ENCODE results near the gene EIF4G3. TPM values are rescaled to one million over a fixed set of nuclear protein-coding genes. Genes with fewer than 3 reads are reported as not detected.

The EIF4G3 gene
- total RNA-seq, 1 donor from 2014 or later, result 39.3 TPM

DNA sequence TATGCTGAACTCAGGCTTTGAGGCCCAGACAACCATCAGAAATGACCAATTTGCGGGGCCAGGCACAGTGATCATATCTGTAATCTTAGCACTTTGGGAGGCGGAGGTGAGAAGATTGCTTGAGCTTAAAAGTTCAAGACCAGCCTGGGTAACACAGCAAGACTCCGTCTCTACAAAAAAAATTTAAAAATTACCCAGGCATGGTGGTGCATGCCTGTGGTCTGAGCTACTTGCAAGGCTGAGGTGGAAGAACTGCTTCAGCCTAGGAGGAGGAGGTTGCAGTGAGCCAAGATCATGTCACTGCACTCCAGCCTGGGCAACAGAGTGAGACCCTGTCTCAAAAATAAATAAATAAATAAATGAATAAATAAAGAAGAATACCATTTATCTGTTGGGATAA, 156.5 kb downstream of the EIF4G3 start:
- no peaks in the 10 kb centered on the region for H3K9me3 ChIP-seq
- peak overlapping the region; percentile 95 for H3K27ac ChIP-seq
- intact Hi-C loops (cut with DNase I), result no loop called here
- TF ChIP-seq CTCF (IDR thresholded peaks at IDR 0.05) (no peak), POLR2AphosphoS5 (IDR thresholded peaks at IDR 0.05; ENCODE audit: insufficient read depth in 1 of 2, low read depth in 1 of 2) (no peak), POLR2A (IDR thresholded peaks at IDR 0.05) (no peak)
- H3K36me3 ChIP-seq, result no peaks in the 10 kb centered on the region
- no peak overlapping the region for H3K4me3 ChIP-seq
- H3K27me3 ChIP-seq, result no peaks in the 10 kb centered on the region
- no peak for DNase-seq (ENCODE audit: extremely low spot score in 2 of 2)
- peaks cover 28% of the 10 kb centered on the region for H3K4me1 ChIP-seq

DNA sequence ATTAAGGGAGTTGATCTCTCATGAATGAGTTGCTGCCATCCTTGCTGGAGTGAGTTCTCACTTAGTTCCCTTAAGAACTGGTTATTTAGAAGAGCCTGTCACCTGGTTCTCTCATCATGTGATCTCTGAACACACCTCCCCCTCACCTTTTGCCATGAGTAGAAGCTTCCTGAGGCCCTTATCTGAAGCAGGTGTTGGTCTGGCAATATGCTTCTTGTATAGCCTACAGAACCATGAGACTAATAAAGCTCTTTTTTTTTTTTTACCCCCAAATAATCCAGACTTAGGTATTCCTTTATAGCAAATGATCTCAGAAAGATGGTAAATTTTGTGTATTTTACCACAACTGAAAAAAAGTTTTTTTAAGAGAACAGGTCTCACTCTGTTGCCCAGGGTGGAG, 158.0 kb downstream of the EIF4G3 start:
- intact Hi-C loops (cut with DNase I), result no loop called here
- H3K27ac ChIP-seq, result peak overlapping the region; percentile 95
- no peaks in the 10 kb centered on the region for H3K9me3 ChIP-seq
- H3K27me3 ChIP-seq, result no peaks in the 10 kb centered on the region
- no peak for DNase-seq (ENCODE audit: extremely low spot score in 2 of 2)
- H3K4me3 ChIP-seq, result no peak overlapping the region
- no peaks in the 10 kb centered on the region for H3K36me3 ChIP-seq
- H3K4me1 ChIP-seq, result peaks cover 31% of the 10 kb centered on the region
- TF ChIP-seq POLR2A (IDR thresholded peaks at IDR 0.05), result no peak
- no peak for TF ChIP-seq POLR2AphosphoS5 (IDR thresholded peaks at IDR 0.05; ENCODE audit: insufficient read depth in 1 of 2, low read depth in 1 of 2)
- no peak for TF ChIP-seq CTCF (IDR thresholded peaks at IDR 0.05)

GRCh38 chr1:21013510-21013909, 163.2 kb downstream of the EIF4G3 start:
- intact Hi-C loops (cut with DNase I), result no loop called here
- Histone ChIP-seq H3K27me3 (no peaks in the 10 kb centered on the region), H3K9me3 (no peaks in the 10 kb centered on the region), H3K36me3 (no peaks in the 10 kb centered on the region), H3K27ac (peak overlapping the region; percentile 16), H3K4me3 (no peak overlapping the region), H3K4me1 (peaks cover 14% of the 10 kb centered on the region)
- TF ChIP-seq CTCF (IDR thresholded peaks at IDR 0.05), result no peak
- TF ChIP-seq POLR2AphosphoS5 (IDR thresholded peaks at IDR 0.05; ENCODE audit: insufficient read depth in 1 of 2, low read depth in 1 of 2), result no peak
- no peak for TF ChIP-seq POLR2A (IDR thresholded peaks at IDR 0.05)
- no peak for DNase-seq (ENCODE audit: extremely low spot score in 2 of 2)

DNA sequence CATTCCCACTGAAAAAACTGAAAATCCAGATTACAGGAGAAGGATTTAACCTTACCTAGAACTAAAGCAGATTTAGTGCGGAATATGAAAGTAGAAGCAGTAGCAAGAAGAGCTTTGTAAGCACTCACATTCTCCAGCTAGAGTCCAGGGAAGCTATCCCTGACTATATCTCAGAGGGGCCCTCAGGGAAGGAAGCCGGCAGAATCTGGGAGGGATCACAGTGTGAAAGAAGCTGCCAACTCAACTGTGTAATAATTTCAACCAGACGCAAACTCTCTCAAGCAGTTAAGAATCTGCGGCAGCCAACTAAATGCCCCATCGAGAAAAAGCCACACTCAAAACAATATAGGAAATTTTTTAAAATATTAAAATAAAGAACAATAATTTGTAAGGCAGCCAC, 163.8 kb downstream of the EIF4G3 start:
- Histone ChIP-seq H3K4me3 (no peak overlapping the region), H3K9me3 (no peaks in the 10 kb centered on the region), H3K4me1 (peaks cover 9% of the 10 kb centered on the region), H3K27me3 (no peaks in the 10 kb centered on the region), H3K27ac (peak overlapping the region; percentile 16), H3K36me3 (no peaks in the 10 kb centered on the region)
- TF ChIP-seq POLR2AphosphoS5 (IDR thresholded peaks at IDR 0.05; ENCODE audit: insufficient read depth in 1 of 2, low read depth in 1 of 2) (no peak), POLR2A (IDR thresholded peaks at IDR 0.05) (no peak), CTCF (IDR thresholded peaks at IDR 0.05) (no peak)
- intact Hi-C loops (cut with DNase I), result no loop called here
- DNase-seq (ENCODE audit: extremely low spot score in 2 of 2), result no peak

DNA sequence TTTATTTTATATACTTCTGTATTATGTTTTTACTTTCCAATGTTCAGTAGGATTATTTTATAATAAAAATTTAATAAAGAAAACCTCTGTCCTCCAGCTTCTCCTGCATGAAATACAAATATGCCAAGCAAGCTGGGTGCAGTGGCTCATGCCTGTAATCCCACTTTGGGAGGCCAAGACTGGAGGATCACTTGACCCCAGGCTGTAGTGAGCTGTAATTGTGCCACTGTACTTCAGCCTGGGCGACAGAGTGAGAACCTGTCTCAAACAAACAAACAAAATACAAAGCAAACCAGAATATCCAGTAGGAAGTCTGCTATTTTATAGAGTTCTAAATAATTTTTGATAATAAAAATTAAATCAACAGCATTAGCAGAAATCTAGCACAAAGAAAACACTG, 168.8 kb downstream of the EIF4G3 start:
- H3K27me3 ChIP-seq, result no peaks in the 10 kb centered on the region
- no peak overlapping the region for H3K27ac ChIP-seq
- H3K36me3 ChIP-seq, result no peaks in the 10 kb centered on the region
- no peak overlapping the region for H3K4me3 ChIP-seq
- H3K4me1 ChIP-seq, result no peaks in the 10 kb centered on the region
- intact Hi-C loops (cut with DNase I), result no loop called here
- H3K9me3 ChIP-seq, result no peaks in the 10 kb centered on the region
- TF ChIP-seq POLR2A (IDR thresholded peaks at IDR 0.05), result no peak
- TF ChIP-seq POLR2AphosphoS5 (IDR thresholded peaks at IDR 0.05; ENCODE audit: insufficient read depth in 1 of 2, low read depth in 1 of 2), result no peak
- no peak for TF ChIP-seq CTCF (IDR thresholded peaks at IDR 0.05)
- no peak for DNase-seq (ENCODE audit: extremely low spot score in 2 of 2)
